ENCODE measurements around the gene TMBIM4. TPM values are rescaled to one million over a fixed set of nuclear protein-coding genes. Genes with fewer than 3 reads are reported as not detected.
"Not testable (repeated sequence)": the region's sequence is repeated elsewhere in the genome, so short reads cannot be mapped to it uniquely, and the experiment has no call there.

The TMBIM4 gene
- total RNA-seq, 2 experiments from 2014 or later: 19.2 to 57.0 TPM

DNA sequence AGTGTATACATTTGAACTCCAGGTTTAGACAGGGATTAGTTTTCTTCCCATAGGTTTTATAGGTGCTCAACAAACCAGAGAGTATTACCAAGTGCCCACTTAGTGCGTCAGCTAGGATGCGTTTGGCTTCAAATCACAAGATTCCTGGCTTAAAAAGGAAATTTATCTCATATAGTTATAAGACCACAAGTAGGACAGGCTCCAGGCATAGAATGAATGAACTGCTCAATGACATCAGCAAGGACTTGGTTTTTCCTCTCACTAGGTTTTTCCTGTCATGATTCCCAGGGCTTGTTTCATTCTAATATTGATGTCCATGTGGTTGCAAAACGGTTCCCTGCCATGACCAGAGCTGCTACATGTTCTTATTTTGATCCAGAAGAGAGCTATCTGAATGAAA, 13.2 kb upstream of the TMBIM4 start:
- Histone ChIP-seq H3K9me3 (ENCODE audit: low read length) (no peaks in the 10 kb centered on the region), H3K4me3 (ENCODE audit: low read depth, low read length, poor library complexity, severe bottlenecking) (no peak overlapping the region), H4K20me1 (ENCODE audit: insufficient read depth, low read length) (no peaks in the 10 kb centered on the region), H3K4me2 (ENCODE audit: low read length) (no peak overlapping the region), H3K36me3 (ENCODE audit: insufficient read depth, low read length) (no peaks in the 10 kb centered on the region), H3K27ac (ENCODE audit: low read depth, low read length, poor library complexity, severe bottlenecking) (no peak overlapping the region), H2AFZ (ENCODE audit: low read length) (no peak overlapping the region), H3K4me1 (ENCODE audit: insufficient read depth, low read length, poor library complexity, severe bottlenecking) (peaks cover 11% of the 10 kb centered on the region), H3K9me2 (ENCODE audit: insufficient read depth, low read length) (no peaks in the 10 kb centered on the region), H3K79me2 (ENCODE audit: insufficient read depth, low read depth, low read length) (no peaks in the 10 kb centered on the region)
- ChIA-PET POLR2A (interaction anchor here (1.0 to 1.6 kb wide), 2 partner anchors 15 to 60 kb away, joined by 3 to 9 read pairs; no protein-coding TSS in a partner anchor), CTCF (ENCODE audit: unreplicated experiment) (no interaction called here)
- BruUV-seq (replicated peaks): no TSS peak
- intact Hi-C loops (cut with micrococcal nuclease; ENCODE audit: unreplicated experiment): no loop called here
- DNase-seq (ENCODE audit: low spot score): no peak
- TF ChIP-seq EZH2phosphoT487 (IDR thresholded peaks at IDR 0.05; ENCODE audit: borderline replicate concordance, low read depth, low read length): no peak
- TF ChIP-seq, protein P1, sequence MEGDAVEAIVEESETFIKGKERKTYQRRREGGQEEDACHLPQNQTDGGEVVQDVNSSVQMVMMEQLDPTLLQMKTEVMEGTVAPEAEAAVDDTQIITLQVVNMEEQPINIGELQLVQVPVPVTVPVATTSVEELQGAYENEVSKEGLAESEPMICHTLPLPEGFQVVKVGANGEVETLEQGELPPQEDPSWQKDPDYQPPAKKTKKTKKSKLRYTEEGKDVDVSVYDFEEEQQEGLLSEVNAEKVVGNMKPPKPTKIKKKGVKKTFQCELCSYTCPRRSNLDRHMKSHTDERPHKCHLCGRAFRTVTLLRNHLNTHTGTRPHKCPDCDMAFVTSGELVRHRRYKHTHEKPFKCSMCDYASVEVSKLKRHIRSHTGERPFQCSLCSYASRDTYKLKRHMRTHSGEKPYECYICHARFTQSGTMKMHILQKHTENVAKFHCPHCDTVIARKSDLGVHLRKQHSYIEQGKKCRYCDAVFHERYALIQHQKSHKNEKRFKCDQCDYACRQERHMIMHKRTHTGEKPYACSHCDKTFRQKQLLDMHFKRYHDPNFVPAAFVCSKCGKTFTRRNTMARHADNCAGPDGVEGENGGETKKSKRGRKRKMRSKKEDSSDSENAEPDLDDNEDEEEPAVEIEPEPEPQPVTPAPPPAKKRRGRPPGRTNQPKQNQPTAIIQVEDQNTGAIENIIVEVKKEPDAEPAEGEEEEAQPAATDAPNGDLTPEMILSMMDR (conservative IDR thresholded peaks at IDR 0.05; ENCODE audit: low read length): no peak

DNA sequence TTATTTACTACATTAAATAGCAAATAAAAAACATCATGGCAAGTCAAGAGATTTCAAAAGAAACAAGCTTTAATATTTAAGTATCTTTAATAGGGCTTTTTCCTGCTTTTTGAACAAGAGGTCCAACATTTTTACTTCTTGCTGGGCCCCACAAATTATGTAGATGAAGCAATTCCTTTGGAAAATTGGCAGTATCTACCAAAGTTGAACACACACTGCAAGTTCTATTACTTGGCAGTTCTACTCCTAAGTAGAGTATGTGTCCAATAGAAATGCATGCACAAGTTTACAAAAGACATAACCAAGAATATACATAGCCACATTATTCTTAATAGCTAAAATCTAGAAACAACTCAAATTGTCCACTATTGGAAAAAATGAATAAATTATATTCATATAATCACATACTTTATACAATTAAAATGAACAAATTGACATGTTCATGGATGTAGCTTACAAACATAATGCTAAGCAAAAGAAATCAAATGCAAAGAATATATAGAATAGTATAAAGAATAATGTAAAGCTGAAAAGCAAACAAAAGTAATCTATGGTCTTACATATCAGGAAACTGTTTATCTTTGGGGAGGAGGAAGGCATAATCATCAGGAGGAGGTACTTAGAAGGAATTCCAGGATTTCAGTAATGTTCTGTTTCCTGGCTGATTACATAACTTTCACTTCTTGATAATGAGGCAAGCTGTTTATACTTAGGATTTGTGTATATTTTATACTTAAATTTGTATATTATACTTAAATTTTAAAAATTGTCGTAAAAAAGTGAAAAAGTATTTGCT, 6.5 kb upstream of the TMBIM4 start:
- Histone ChIP-seq H3K9me3 (ENCODE audit: low read length) (no peaks in the 10 kb centered on the region), H4K20me1 (ENCODE audit: insufficient read depth, low read length) (no peaks in the 10 kb centered on the region), H2AFZ (ENCODE audit: low read length) (no peak overlapping the region), H3K27ac (ENCODE audit: low read depth, low read length, poor library complexity, severe bottlenecking) (no peak overlapping the region), H3K9me2 (ENCODE audit: insufficient read depth, low read length) (no peaks in the 10 kb centered on the region), H3K79me2 (ENCODE audit: insufficient read depth, low read depth, low read length) (no peaks in the 10 kb centered on the region), H3K4me2 (ENCODE audit: low read length) (no peak overlapping the region), H3K4me3 (ENCODE audit: low read depth, low read length, poor library complexity, severe bottlenecking) (no peak overlapping the region), H3K4me1 (ENCODE audit: insufficient read depth, low read length, poor library complexity, severe bottlenecking) (no peaks in the 10 kb centered on the region), H3K36me3 (ENCODE audit: insufficient read depth, low read length) (no peaks in the 10 kb centered on the region)
- no TSS peak for BruUV-seq (replicated peaks)
- intact Hi-C loops (cut with micrococcal nuclease; ENCODE audit: unreplicated experiment): no loop called here
- CTCF ChIA-PET (ENCODE audit: unreplicated experiment): no interaction called here
- POLR2A ChIA-PET: interaction anchor here (0.6 to 2.4 kb wide), 9 partner anchors 18 to 1015 kb away, joined by 3 to 8 read pairs (median 4); no protein-coding TSS in a partner anchor
- no peak for DNase-seq (ENCODE audit: low spot score)
- TF ChIP-seq, protein P1 (conservative IDR thresholded peaks at IDR 0.05; ENCODE audit: low read length): no peak

DNA sequence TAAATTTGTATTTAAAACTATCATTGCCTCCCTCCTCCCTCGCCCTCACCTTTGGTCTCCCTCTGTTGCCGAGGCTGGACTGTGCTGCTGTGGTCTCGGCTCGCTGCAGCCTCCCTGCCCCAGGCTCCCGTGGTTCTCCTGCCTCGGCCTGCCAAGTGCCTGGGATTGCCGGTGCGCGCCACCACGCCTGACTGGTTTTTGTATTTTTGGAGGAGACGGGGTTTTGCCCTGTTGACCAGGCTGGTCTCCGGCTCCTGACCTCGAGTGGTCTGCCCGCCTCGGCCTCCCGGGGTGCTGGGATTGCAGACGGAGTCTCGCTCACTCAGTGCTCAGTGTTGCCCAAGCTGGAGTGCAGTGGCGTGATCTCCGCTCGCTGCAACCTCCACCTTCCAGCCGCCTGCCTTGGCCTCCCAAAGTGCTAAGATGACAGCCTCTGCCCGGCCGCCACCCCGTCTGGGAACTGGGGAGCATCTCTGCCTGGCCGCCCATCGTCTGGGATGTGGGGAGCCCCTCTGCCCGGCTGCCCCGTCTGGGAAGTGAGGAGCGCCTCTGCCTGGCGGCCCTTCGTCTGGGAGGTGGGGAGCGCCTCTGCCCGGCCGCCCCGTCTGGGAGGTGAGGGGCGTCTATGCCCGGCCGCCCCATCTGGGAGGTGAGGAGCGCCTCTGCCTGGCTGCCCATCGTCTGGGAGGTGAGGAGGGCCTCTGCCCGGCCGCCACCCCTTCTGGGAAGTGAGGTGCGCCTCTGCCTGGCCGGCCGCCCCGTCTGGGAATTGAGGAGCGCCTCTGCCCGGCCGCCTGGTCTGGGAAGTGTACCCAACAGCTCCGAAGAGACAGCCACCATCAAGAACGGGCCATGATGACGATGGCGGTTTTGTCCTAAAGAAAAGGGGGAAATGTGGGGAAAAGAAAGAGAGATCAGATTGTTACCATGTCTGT, 4.9 kb upstream of the TMBIM4 start:
- H3K4me3 ChIP-seq (ENCODE audit: low read depth, low read length, poor library complexity, severe bottlenecking); H3K27ac ChIP-seq (ENCODE audit: low read depth, low read length, poor library complexity, severe bottlenecking); CTCF ChIA-PET (ENCODE audit: unreplicated experiment); H3K9me2 ChIP-seq (ENCODE audit: insufficient read depth, low read length); intact Hi-C loops (cut with micrococcal nuclease; ENCODE audit: unreplicated experiment); H3K9me3 ChIP-seq (ENCODE audit: low read length); BruUV-seq (replicated peaks); H3K4me2 ChIP-seq (ENCODE audit: low read length); H4K20me1 ChIP-seq (ENCODE audit: insufficient read depth, low read length); H3K79me2 ChIP-seq (ENCODE audit: insufficient read depth, low read depth, low read length); H3K4me1 ChIP-seq (ENCODE audit: insufficient read depth, low read length, poor library complexity, severe bottlenecking); H3K36me3 ChIP-seq (ENCODE audit: insufficient read depth, low read length); H2AFZ ChIP-seq (ENCODE audit: low read length): not testable (repeated sequence)
- peak; percentile 17 for DNase-seq (ENCODE audit: low spot score)
- POLR2A ChIA-PET: interaction anchor here (0.6 kb wide), 1 partner anchor 43 kb away, joined by 3 read pairs; no protein-coding TSS in a partner anchor
